HG03097 (cell line): ENCODE results near the gene DIP2A.

Source experiments
- ATAC-seq: cut with Tn5 transposase; IDR thresholded peaks from one replicate; pipeline ENCODE4 v1.9.1; 2021; ENCODE audit not compliant: unreplicated experiment, low FRiP score

DIP2A gene

GRCh38 chr21:46616050-46616449 lies 157.4 kb downstream of the DIP2A start:
- ATAC-seq, result no peak

DNA sequence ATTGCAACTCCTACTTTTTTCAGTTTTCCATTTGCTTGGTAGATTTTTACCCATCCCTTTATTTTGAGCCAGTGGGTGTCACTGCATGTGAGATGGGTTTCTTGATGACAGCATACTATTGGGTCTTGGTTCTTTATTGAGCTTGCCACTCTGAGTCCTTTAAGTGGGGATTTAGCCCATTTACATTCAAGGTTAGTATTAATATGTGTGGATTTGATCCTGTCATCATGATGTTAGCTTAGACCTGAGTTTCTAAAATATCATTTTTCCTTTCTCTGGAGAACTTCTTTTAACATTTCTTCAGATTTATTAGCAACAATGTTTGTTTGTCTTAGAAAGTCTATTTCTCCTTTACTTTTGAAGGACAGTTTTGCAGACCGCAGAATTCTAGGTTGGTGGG lies 158.0 kb downstream of the DIP2A start:
- ATAC-seq, result no peak

- no peak for ATAC-seq
Observed at GRCh38 chr21:46617267-46618051, 158.8 kb downstream of the DIP2A start.

GRCh38 chr21:46618738-46619379 lies 160.2 kb downstream of the DIP2A start:
- ATAC-seq, result no peak
